Hepatocyte (in vitro differentiated cells): ENCODE data around the gene PILRB. TPM values are rescaled to one million over a fixed set of nuclear protein-coding genes. Genes with fewer than 3 reads are reported as not detected.

Source experiments
- DNase-seq: peaks from one replicate; pipeline ENCODE4 v3.0.0-alpha.2; 2016; ENCODE audit warnings: low spot score
- H2AFZ ChIP-seq: fragments of 200-600 bp; sonication (generic); 2 replicates; pipeline ENCODE4 v1.6.0; 2016; ENCODE audit warnings: antibody characterized with exemption, mild to moderate bottlenecking
- H3K27ac ChIP-seq: fragments of 200-600 bp; sonication (generic); 2 replicates; pipeline ENCODE4 v1.5.1; 2016; ENCODE audit warnings: mild to moderate bottlenecking
- H3K27me3 ChIP-seq: fragments of 200-600 bp; sonication (generic); 2 replicates; pipeline ENCODE4 v1.6.1; 2016
- H3K36me3 ChIP-seq: fragments of 200-600 bp; sonication (generic); replicated peaks from 2 replicates; pipeline ENCODE4 v1.5.1; 2016; ENCODE audit warnings: low read depth; ENCODE audit not compliant: insufficient read depth
- H3K4me1 ChIP-seq: fragments of 200-600 bp; sonication (generic); 2 replicates; pipeline ENCODE4 v1.5.1; 2016; ENCODE audit warnings: mild to moderate bottlenecking, moderate library complexity; ENCODE audit not compliant: insufficient read depth
- H3K4me2 ChIP-seq: fragments of 200-600 bp; sonication (generic); 2 replicates; pipeline ENCODE4 v1.6.0; 2016
- H3K4me3 ChIP-seq: fragments of 200-600 bp; sonication (generic); 2 replicates; pipeline ENCODE4 v1.5.1; 2016; ENCODE audit warnings: mild to moderate bottlenecking
- H3K79me2 ChIP-seq: fragments of 200-600 bp; sonication (generic); 2 replicates; pipeline ENCODE4 v1.6.0; 2017; ENCODE audit warnings: mild to moderate bottlenecking
- H3K9me2 ChIP-seq: fragments of 200-600 bp; sonication (generic); replicated peaks from 2 replicates; pipeline ENCODE4 v1.6.0; 2017; ENCODE audit warnings: mild to moderate bottlenecking; ENCODE audit not compliant: insufficient read depth
- H3K9me3 ChIP-seq: fragments of 200-600 bp; sonication (generic); 2 replicates; pipeline ENCODE4 v1.5.1; 2016; ENCODE audit warnings: low read depth, mild to moderate bottlenecking
- H4K20me1 ChIP-seq: fragments of 200-600 bp; sonication (generic); 2 replicates; pipeline ENCODE4 v1.6.0; 2016; ENCODE audit warnings: mild to moderate bottlenecking; ENCODE audit not compliant: insufficient read depth, poor library complexity, severe bottlenecking
- EZH2 ChIP-seq: fragments of 200-600 bp; sonication (generic); IDR thresholded peaks from 2 replicates; pipeline ENCODE4 v1.6.1; 2016; ENCODE audit warnings: antibody characterized with exemption, mild to moderate bottlenecking, borderline replicate concordance
- EZH2phosphoT487 ChIP-seq: fragments of 200-600 bp; sonication (generic); IDR thresholded peaks from one replicate; pipeline ENCODE4 v1.6.1; 2018; ENCODE audit warnings: antibody characterized with exemption, mild to moderate bottlenecking, low read depth, moderate library complexity; ENCODE audit not compliant: unreplicated experiment, severe bottlenecking
- WGBS: methylation state at CpG from one replicate; pipeline ENCODE4 v1.1.6; 2016; ENCODE audit warnings: low lambda C conversion rate; ENCODE audit errors: missing lambda C conversion rate; 5-methylcytosine and 5-hydroxymethylcytosine counted together
- polyA plus RNA-seq: library from polyadenylated mRNA; unstranded; fragments of >200 nt; fragmentation: Nextera tagmentation; extraction: Ambion mirVana; gene quantifications from 2 replicates; pipeline ENCODE4 v1.2.1, GENCODE V29; 2016
- total RNA-seq: library from RNA; depleted of rRNA; stranded (reverse); fragments of >200 nt; gene quantifications from 2 replicates; pipeline ENCODE4 v1.2.3, GENCODE V29; 2014
- TF ChIP-seq, protein P1 (sequence below): fragments of 200-600 bp; sonication (generic); IDR thresholded peaks from 2 replicates; pipeline ENCODE4 v1.5.1; 2016; ENCODE audit warnings: antibody characterized with exemption, mild to moderate bottlenecking; ENCODE audit not compliant: poor library complexity

Gene PILRB
- total and polyA plus RNA-seq, 2 experiments from 2014 or later: 33.2 to 37.4 TPM

DNA sequence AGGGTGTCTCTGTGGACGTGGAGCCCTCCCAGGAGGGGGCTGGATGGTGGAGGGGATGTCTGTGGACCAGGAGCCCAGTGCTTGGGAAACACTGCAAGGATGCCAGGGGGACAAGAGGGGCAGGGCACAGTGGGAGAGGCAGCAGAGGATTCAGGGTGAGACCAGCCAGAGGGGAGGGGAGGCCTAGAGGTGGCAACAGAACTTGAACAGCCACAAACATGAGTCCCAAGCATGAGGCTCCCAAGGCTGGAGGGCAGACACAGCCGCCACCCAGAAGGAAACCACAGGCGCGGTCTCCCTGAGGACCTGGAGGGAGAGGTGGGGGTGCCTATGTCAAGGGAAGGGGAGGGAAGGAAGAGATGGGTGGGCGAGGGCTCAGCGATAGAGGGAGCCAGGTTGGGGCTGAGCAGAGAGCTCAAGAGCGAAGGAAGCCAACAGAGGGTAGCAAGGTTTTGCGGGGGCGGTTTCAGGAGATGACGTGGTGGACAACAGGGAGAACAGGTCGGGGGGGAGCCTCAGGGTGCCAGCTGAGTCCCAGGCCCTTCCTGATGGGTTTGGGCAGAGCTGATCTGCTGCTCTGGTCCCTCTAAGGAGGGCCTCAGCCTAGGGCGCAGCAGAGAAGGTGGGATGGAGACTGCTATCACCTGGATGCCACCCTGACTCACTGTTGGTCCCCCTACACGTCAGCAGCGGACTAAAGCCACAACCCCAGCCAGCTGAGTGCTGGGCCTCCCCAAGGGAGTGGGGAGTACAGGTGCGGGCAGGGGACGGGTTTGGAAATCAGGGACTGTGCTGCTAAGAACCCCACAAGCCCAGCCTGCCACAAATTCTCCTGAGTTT, 8.7 kb downstream of the PILRB start:
- H3K79me2 ChIP-seq: no peaks in the 10 kb centered on the region
- DNase-seq: no peak
- no peaks in the 10 kb centered on the region for H3K9me2 ChIP-seq
- H4K20me1 ChIP-seq: no peaks in the 10 kb centered on the region
- H3K4me3 ChIP-seq: no peak overlapping the region
- H3K27me3 ChIP-seq: no peaks in the 10 kb centered on the region
- no peaks in the 10 kb centered on the region for H3K4me1 ChIP-seq
- no peaks in the 10 kb centered on the region for H3K9me3 ChIP-seq
- H2AFZ ChIP-seq: no peak overlapping the region
- TF ChIP-seq, protein P1, sequence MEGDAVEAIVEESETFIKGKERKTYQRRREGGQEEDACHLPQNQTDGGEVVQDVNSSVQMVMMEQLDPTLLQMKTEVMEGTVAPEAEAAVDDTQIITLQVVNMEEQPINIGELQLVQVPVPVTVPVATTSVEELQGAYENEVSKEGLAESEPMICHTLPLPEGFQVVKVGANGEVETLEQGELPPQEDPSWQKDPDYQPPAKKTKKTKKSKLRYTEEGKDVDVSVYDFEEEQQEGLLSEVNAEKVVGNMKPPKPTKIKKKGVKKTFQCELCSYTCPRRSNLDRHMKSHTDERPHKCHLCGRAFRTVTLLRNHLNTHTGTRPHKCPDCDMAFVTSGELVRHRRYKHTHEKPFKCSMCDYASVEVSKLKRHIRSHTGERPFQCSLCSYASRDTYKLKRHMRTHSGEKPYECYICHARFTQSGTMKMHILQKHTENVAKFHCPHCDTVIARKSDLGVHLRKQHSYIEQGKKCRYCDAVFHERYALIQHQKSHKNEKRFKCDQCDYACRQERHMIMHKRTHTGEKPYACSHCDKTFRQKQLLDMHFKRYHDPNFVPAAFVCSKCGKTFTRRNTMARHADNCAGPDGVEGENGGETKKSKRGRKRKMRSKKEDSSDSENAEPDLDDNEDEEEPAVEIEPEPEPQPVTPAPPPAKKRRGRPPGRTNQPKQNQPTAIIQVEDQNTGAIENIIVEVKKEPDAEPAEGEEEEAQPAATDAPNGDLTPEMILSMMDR: no peak
- TF ChIP-seq EZH2 (no peak), EZH2phosphoT487 (no peak)
- H3K27ac ChIP-seq: no peak overlapping the region
- H3K36me3 ChIP-seq: no peaks in the 10 kb centered on the region
- no peak overlapping the region for H3K4me2 ChIP-seq
- 94% methylated on average over 11 of the region's 16 CpGs for WGBS

DNA sequence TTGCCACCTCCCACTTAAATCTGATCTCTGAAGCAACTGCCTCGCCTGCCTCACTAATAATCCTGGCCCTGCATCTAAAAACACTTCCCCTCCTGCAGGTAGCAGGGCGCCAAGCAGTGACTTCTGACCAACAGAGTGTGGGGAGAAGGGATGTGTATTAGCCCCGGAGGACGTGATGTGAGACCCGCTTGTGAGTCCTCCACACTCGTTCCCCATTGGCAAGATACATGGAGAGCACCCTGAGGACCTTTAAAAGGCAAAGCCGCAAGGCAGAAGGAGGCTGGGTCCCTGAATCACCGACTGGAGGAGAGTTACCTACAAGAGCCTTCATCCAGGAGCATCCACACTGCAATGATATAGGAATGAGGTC, 9.3 kb downstream of the PILRB start:
- Histone ChIP-seq H3K27me3 (no peaks in the 10 kb centered on the region), H3K79me2 (no peaks in the 10 kb centered on the region), H3K9me2 (no peaks in the 10 kb centered on the region), H3K4me1 (no peaks in the 10 kb centered on the region), H3K4me2 (no peak overlapping the region), H3K27ac (no peak overlapping the region), H3K36me3 (no peaks in the 10 kb centered on the region), H4K20me1 (no peaks in the 10 kb centered on the region), H3K4me3 (no peak overlapping the region), H3K9me3 (no peaks in the 10 kb centered on the region), H2AFZ (no peak overlapping the region)
- TF ChIP-seq EZH2 (no peak), EZH2phosphoT487 (no peak)
- TF ChIP-seq, protein P1: no peak
- whole genome bisulfite sequencing: 93% methylated on average over 8 of the region's 8 CpGs
- no peak for DNase-seq

DNA sequence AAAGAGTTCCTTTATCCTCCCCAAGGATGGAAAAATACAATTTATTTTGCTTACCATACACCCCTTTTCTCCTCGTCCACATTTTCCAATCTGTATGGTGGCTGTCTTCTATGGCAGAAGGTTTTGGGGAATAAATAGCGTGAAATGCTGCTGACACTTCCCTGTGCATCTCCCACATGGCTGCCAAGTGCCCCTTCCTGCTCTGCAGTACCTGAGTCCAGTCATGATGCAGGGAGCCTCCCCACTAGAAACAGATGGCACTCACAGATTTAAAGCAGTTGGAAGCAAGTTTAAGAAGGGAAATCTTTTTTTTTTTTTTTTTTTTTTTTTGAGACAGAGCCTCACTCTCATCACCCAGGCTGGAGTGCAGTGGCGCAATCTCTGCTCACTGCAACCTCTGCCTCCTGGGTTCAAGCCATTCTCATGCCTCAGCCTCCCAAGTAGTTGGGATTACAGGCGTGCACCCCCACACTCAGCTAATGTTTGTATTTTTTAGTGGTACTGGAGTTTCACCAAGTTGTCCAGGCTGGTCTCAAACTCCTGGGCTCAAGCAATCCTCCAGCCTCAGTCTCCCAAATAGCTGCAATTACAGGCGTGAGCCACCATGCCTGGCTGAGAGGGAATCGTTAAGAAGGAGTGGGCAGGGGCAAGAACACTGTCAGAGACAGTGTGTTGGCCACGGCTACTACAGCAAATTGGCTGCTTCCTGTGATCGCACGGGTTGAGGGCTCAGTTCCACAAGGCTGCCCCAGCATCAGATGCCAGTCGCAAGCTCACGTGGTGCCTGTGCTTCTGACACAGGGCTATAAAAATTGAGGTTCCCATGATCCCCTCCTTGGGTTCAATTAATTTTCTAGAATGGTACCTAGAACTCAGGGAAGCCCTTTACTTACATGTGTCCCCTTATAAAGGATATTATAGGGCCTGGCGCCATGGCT, 10.0 kb downstream of the PILRB start:
- no peaks in the 10 kb centered on the region for H4K20me1 ChIP-seq
- H3K9me2 ChIP-seq: no peaks in the 10 kb centered on the region
- DNase-seq: no peak
- H2AFZ ChIP-seq: no peak overlapping the region
- no peaks in the 10 kb centered on the region for H3K27me3 ChIP-seq
- no peak overlapping the region for H3K27ac ChIP-seq
- H3K79me2 ChIP-seq: no peaks in the 10 kb centered on the region
- no peaks in the 10 kb centered on the region for H3K4me1 ChIP-seq
- TF ChIP-seq EZH2phosphoT487 (no peak), EZH2 (no peak)
- TF ChIP-seq, protein P1: no peak
- H3K9me3 ChIP-seq: no peaks in the 10 kb centered on the region
- no peaks in the 10 kb centered on the region for H3K36me3 ChIP-seq
- no peak overlapping the region for H3K4me3 ChIP-seq
- WGBS: 90% methylated on average over 12 of the region's 12 CpGs
- H3K4me2 ChIP-seq: no peak overlapping the region
